Measurements from ENCODE around the gene PRXL2A. TPM values are rescaled to one million over a fixed set of nuclear protein-coding genes. Genes with fewer than 3 reads are reported as not detected.

PRXL2A gene
- polyA plus RNA-seq, 1 donor, result 99.8 TPM

DNA sequence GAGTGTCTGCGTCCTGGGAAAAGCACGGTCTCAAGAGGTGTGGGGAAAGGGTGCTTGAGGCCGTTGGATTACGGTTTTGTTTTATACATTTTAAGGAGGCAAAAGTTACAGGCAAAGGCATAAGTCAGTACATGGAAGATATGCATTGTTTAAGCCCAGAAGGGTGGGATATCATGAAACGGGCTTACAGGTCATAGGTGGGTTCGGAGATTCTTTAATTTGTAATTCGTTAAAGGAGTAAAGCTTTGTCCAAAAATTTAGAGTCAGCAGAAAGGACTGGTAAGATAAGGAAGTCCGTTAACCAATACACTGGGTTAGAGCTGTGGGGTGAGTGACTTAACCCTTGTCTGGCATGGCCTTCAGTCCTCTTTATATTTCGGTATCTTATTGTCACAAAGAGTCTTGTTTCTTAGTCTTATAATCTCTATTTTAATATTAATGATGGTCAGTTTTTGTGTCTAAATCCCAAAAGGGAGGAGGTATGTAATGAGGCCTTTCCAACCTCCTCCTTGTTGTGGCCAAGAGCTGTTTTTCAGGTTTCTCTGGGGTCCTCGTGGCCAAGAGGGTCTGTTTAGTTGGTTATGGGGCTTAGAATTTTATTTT is 58.5 kb downstream of the PRXL2A start:
- WGBS (ENCODE audit: insufficient coverage, low lambda C conversion rate), result 69% methylated on average over 3 of the region's 10 CpGs
- H3K36me3 ChIP-seq (ENCODE audit: control insufficient read depth, insufficient read depth, low read length), result peaks cover 25% of the 10 kb centered on the region
- H3K9me3 ChIP-seq (ENCODE audit: control insufficient read depth, low read depth, low read length), result no peaks in the 10 kb centered on the region
- H3K4me1 ChIP-seq (ENCODE audit: control insufficient read depth, insufficient read depth, low read length), result peaks cover 36% of the 10 kb centered on the region
- H3K27me3 ChIP-seq (ENCODE audit: control insufficient read depth, insufficient read depth, low read length), result no peaks in the 10 kb centered on the region
- no peak for DNase-seq
- H3K27ac ChIP-seq (ENCODE audit: low read length), result no peak overlapping the region
- no peak overlapping the region for H3K4me3 ChIP-seq (ENCODE audit: low read length)

DNA sequence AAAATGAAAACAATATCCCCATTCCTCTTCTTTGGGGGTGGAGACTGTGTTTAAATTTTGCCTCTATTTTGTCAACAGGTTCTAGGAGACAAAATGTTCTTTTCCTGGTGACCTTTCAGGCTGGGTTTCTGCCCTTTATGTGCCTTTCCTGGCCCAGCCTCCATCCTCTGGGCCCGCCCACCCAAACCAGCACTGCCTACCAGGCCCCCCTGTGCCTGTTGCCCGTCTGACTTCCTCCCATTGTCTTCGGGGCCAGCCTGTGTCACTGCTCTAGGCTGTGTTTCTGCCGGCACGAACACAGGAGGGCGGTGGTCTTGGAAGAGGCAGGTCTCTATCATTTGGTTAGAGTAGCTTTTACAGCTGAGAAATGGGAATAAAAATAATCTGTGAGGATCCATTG is 59.7 kb downstream of the PRXL2A start:
- DNase-seq, result no peak
- H3K9me3 ChIP-seq (ENCODE audit: control insufficient read depth, low read depth, low read length), result no peaks in the 10 kb centered on the region
- no peaks in the 10 kb centered on the region for H3K27me3 ChIP-seq (ENCODE audit: control insufficient read depth, insufficient read depth, low read length)
- H3K4me3 ChIP-seq (ENCODE audit: low read length), result no peak overlapping the region
- whole genome bisulfite sequencing (ENCODE audit: insufficient coverage, low lambda C conversion rate), result no CpG with 5 or more reads among the region's 6 CpGs
- H3K4me1 ChIP-seq (ENCODE audit: control insufficient read depth, insufficient read depth, low read length), result peaks cover 31% of the 10 kb centered on the region
- no peak overlapping the region for H3K27ac ChIP-seq (ENCODE audit: low read length)
- H3K36me3 ChIP-seq (ENCODE audit: control insufficient read depth, insufficient read depth, low read length), result peaks cover 29% of the 10 kb centered on the region

- H3K4me3 ChIP-seq (ENCODE audit: low read length), result no peak overlapping the region
- WGBS (ENCODE audit: insufficient coverage, low lambda C conversion rate), result no CpG with 5 or more reads among the region's 7 CpGs
- H3K27ac ChIP-seq (ENCODE audit: low read length), result no peak overlapping the region
- no peak for DNase-seq
- H3K9me3 ChIP-seq (ENCODE audit: control insufficient read depth, low read depth, low read length), result no peaks in the 10 kb centered on the region
- H3K27me3 ChIP-seq (ENCODE audit: control insufficient read depth, insufficient read depth, low read length), result no peaks in the 10 kb centered on the region
- peaks cover 26% of the 10 kb centered on the region for H3K4me1 ChIP-seq (ENCODE audit: control insufficient read depth, insufficient read depth, low read length)
- peaks cover 33% of the 10 kb centered on the region for H3K36me3 ChIP-seq (ENCODE audit: control insufficient read depth, insufficient read depth, low read length)
Measured at GRCh38 chr10:80468806-80469421, 60.6 kb downstream of the PRXL2A start.

GRCh38 chr10:80470266-80470665 is 61.9 kb downstream of the PRXL2A start:
- Histone ChIP-seq H3K36me3 (ENCODE audit: control insufficient read depth, insufficient read depth, low read length) (peaks cover 33% of the 10 kb centered on the region), H3K4me3 (ENCODE audit: low read length) (no peak overlapping the region), H3K9me3 (ENCODE audit: control insufficient read depth, low read depth, low read length) (no peaks in the 10 kb centered on the region), H3K4me1 (ENCODE audit: control insufficient read depth, insufficient read depth, low read length) (peaks cover 14% of the 10 kb centered on the region), H3K27me3 (ENCODE audit: control insufficient read depth, insufficient read depth, low read length) (no peaks in the 10 kb centered on the region), H3K27ac (ENCODE audit: low read length) (no peak overlapping the region)
- 100% methylated on average over 1 of the region's 3 CpGs for WGBS (ENCODE audit: insufficient coverage, low lambda C conversion rate)
- no peak for DNase-seq

GRCh38 chr10:80471001-80471400 is 62.6 kb downstream of the PRXL2A start:
- no peaks in the 10 kb centered on the region for H3K27me3 ChIP-seq (ENCODE audit: control insufficient read depth, insufficient read depth, low read length)
- H3K36me3 ChIP-seq (ENCODE audit: control insufficient read depth, insufficient read depth, low read length), result peaks cover 33% of the 10 kb centered on the region
- H3K27ac ChIP-seq (ENCODE audit: low read length), result no peak overlapping the region
- DNase-seq, result no peak
- peaks cover 13% of the 10 kb centered on the region for H3K4me1 ChIP-seq (ENCODE audit: control insufficient read depth, insufficient read depth, low read length)
- H3K9me3 ChIP-seq (ENCODE audit: control insufficient read depth, low read depth, low read length), result no peaks in the 10 kb centered on the region
- H3K4me3 ChIP-seq (ENCODE audit: low read length), result no peak overlapping the region
- WGBS (ENCODE audit: insufficient coverage, low lambda C conversion rate), result no CpG with 5 or more reads among the region's 3 CpGs

DNA sequence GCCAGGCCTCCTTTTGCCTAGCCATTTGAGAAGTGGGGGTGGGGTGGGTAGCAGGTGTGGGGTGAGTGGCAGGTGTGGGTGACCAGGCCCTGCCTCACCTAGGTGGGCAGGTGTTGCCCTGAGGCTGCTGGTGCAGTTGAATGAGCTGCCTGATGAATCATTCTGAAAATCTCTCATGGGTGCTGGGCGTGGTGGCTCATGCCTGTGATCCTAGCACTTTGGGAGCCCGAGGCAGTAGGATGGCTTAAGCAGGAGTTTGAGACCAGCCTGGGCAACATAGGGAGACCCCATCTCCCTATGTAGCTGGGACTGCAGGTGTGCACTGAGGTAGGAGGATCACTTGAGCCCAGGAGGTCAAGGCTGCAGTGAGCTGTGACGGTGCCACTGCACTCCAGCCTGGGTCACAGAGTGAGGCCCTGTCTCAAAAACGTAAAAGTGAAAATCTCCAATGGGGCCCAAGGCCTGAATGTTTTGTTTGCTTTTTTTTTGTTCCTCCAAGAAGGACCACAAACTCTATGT is 63.4 kb downstream of the PRXL2A start:
- no peaks in the 10 kb centered on the region for H3K9me3 ChIP-seq (ENCODE audit: control insufficient read depth, low read depth, low read length)
- peaks cover 7% of the 10 kb centered on the region for H3K4me1 ChIP-seq (ENCODE audit: control insufficient read depth, insufficient read depth, low read length)
- peaks cover 33% of the 10 kb centered on the region for H3K36me3 ChIP-seq (ENCODE audit: control insufficient read depth, insufficient read depth, low read length)
- no peak overlapping the region for H3K27ac ChIP-seq (ENCODE audit: low read length)
- 60% methylated on average over 1 of the region's 4 CpGs for WGBS (ENCODE audit: insufficient coverage, low lambda C conversion rate)
- no peak overlapping the region for H3K4me3 ChIP-seq (ENCODE audit: low read length)
- DNase-seq, result no peak
- no peaks in the 10 kb centered on the region for H3K27me3 ChIP-seq (ENCODE audit: control insufficient read depth, insufficient read depth, low read length)

GRCh38 chr10:80472234-80473095 is 64.1 kb downstream of the PRXL2A start:
- WGBS (ENCODE audit: insufficient coverage, low lambda C conversion rate), result no CpG with 5 or more reads among the region's 9 CpGs
- Histone ChIP-seq H3K36me3 (ENCODE audit: control insufficient read depth, insufficient read depth, low read length) (peaks cover 36% of the 10 kb centered on the region), H3K27me3 (ENCODE audit: control insufficient read depth, insufficient read depth, low read length) (no peaks in the 10 kb centered on the region), H3K4me3 (ENCODE audit: low read length) (no peak overlapping the region), H3K9me3 (ENCODE audit: control insufficient read depth, low read depth, low read length) (no peaks in the 10 kb centered on the region), H3K4me1 (ENCODE audit: control insufficient read depth, insufficient read depth, low read length) (peaks cover 7% of the 10 kb centered on the region), H3K27ac (ENCODE audit: low read length) (no peak overlapping the region)
- DNase-seq, result no peak

DNA sequence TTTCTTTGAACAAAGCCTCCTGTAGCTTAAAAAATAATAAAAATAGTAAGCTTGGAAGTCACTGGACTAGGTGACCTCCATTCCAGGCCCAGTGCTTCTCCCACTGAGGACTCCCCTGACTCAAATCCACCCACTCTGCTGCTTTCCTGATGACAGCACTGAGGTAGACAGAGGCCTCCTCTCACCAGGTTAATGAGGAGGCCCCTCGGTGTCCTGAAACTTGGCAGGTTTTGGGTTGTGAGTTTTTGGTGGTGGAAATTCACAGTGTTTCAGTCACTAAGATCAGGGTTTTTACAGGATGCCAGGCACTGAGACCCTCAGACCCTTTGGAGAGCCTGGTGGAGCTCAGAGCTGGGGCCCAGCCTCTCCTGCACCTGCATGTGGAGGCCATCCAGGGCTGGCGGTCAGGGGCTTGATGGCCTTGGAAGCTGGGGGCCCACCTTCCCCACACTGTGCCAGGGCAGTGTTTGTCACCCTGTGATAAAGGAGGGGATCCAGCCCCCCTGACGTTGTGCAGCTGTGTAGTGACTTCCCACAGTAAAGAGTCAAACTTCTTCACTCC is 64.8 kb downstream of the PRXL2A start:
- Histone ChIP-seq H3K36me3 (ENCODE audit: control insufficient read depth, insufficient read depth, low read length) (peaks cover 40% of the 10 kb centered on the region), H3K4me3 (ENCODE audit: low read length) (no peak overlapping the region), H3K27ac (ENCODE audit: low read length) (no peak overlapping the region), H3K4me1 (ENCODE audit: control insufficient read depth, insufficient read depth, low read length) (peaks cover 7% of the 10 kb centered on the region), H3K9me3 (ENCODE audit: control insufficient read depth, low read depth, low read length) (peaks cover 2% of the 10 kb centered on the region), H3K27me3 (ENCODE audit: control insufficient read depth, insufficient read depth, low read length) (no peaks in the 10 kb centered on the region)
- DNase-seq, result no peak
- WGBS (ENCODE audit: insufficient coverage, low lambda C conversion rate), result no CpG with 5 or more reads among the region's 3 CpGs

- peaks cover 7% of the 10 kb centered on the region for H3K4me1 ChIP-seq (ENCODE audit: control insufficient read depth, insufficient read depth, low read length)
- no CpG with 5 or more reads among the region's 8 CpGs for WGBS (ENCODE audit: insufficient coverage, low lambda C conversion rate)
- H3K27ac ChIP-seq (ENCODE audit: low read length), result no peak overlapping the region
- H3K27me3 ChIP-seq (ENCODE audit: control insufficient read depth, insufficient read depth, low read length), result no peaks in the 10 kb centered on the region
- H3K9me3 ChIP-seq (ENCODE audit: control insufficient read depth, low read depth, low read length), result peaks cover 6% of the 10 kb centered on the region
- H3K4me3 ChIP-seq (ENCODE audit: low read length), result no peak overlapping the region
- DNase-seq, result no peak
- H3K36me3 ChIP-seq (ENCODE audit: control insufficient read depth, insufficient read depth, low read length), result peaks cover 35% of the 10 kb centered on the region
Measured at GRCh38 chr10:80473692-80474596, 65.6 kb downstream of the PRXL2A start.
